Caki2 (cell line): Measurements from ENCODE around the gene RITA1. TPM values are rescaled to one million over a fixed set of nuclear protein-coding genes. Genes with fewer than 3 reads are reported as not detected.
"Not testable (repeated sequence)": the region's sequence is repeated elsewhere in the genome, so short reads cannot be mapped to it uniquely, and the experiment has no call there.

Experiments
- DNase-seq: peaks from one replicate; pipeline ENCODE4 v3.0.0-alpha.2; 2015; ENCODE audit warnings: low read depth
- in situ Hi-C: cut with HindIII; loops from 2 replicates; pipeline ENCODE4 v1.10.0; 2016; ENCODE audit warnings: low sequenced_read_pairs, low pct_unique_long_range_greater_than_20kb, mixed read lengths
- total RNA-seq: library from RNA; depleted of rRNA; stranded (reverse); fragments of >200 nt; shearing (Covaris generic); gene quantifications from 2 replicates; pipeline ENCODE4 v1.2.3, GENCODE V29; 2014; ENCODE audit warnings: low replicate concordance; rRNA removed

RITA1 gene
- total RNA-seq = 37.1 and 53.0 TPM in 2 replicates

- DNase-seq = peak; percentile 76
- in situ Hi-C loops = no loop called here
These were observed at the start of gene RITA1, which contains the start of gene DDX54 for GRCh38 chr12:113185180-113186032. TSS of gene RITA1 (plus strand) at chr12:113185721. CDS start at chr12:113186747, 1,026 bp downstream. TSS of gene DDX54 (minus strand) at chr12:113185478. CDS start at chr12:113185451, 27 bp downstream.

- DNase-seq = peak; percentile 87
- in situ Hi-C loops = no loop called here
These were observed 49.2 kb upstream of the RITA1 start for GRCh38 chr12:113136128-113136989.

GRCh38 chr12:113136990-113137511 lies 48.5 kb upstream of the RITA1 start:
- DNase-seq = no peak
- in situ Hi-C loops = no loop called here

- peak; percentile 42 for DNase-seq
- in situ Hi-C loops = no loop called here
These were observed 47.4 kb upstream of the RITA1 start for GRCh38 chr12:113137861-113138783.

- in situ Hi-C loops = no loop called here
- peak; percentile 74 for DNase-seq
These were observed 46.7 kb upstream of the RITA1 start for GRCh38 chr12:113138826-113139225.

- in situ Hi-C loops = no loop called here
- DNase-seq = no peak
These were observed 44.8 kb upstream of the RITA1 start for GRCh38 chr12:113140706-113141105.

- in situ Hi-C loops, DNase-seq: not testable (repeated sequence)
These were observed 43.8 kb upstream of the RITA1 start for GRCh38 chr12:113141716-113142115.

GRCh38 chr12:113142173-113142885 lies 43.2 kb upstream of the RITA1 start:
- in situ Hi-C loops = no loop called here
- DNase-seq = no peak

- in situ Hi-C loops = no loop called here
- DNase-seq = no peak
These were observed 42.6 kb upstream of the RITA1 start for GRCh38 chr12:113142886-113143332.

- no peak for DNase-seq
- in situ Hi-C loops = no loop called here
These were observed 41.6 kb upstream of the RITA1 start for GRCh38 chr12:113143959-113144358.

- in situ Hi-C loops = no loop called here
- DNase-seq = no peak
These were observed 40.7 kb upstream of the RITA1 start for GRCh38 chr12:113144806-113145205.

- in situ Hi-C loops = no loop called here
These were observed 39.6 kb upstream of the RITA1 start for GRCh38 chr12:113145720-113146551.

GRCh38 chr12:113146999-113147398 lies 38.5 kb upstream of the RITA1 start:
- no peak for DNase-seq
- in situ Hi-C loops = no loop called here

More at GRCh38 chr12:113145720-113146551, 39.6 kb upstream of the RITA1 start:
- DNase-seq = no peak

GRCh38 chr12:113149361-113150150 lies 36.0 kb upstream of the RITA1 start, which contains the start of gene CFAP73:
TSS of gene CFAP73 (plus strand) at chr12:113149724. CDS start at chr12:113149858, 134 bp downstream.
- DNase-seq = peak; percentile 94

GRCh38 chr12:113151655-113152054 lies 33.9 kb upstream of the RITA1 start:
- in situ Hi-C loops = no loop called here
- DNase-seq = no peak

More at GRCh38 chr12:113149361-113150150, 36.0 kb upstream of the RITA1 start, which contains the start of gene CFAP73:
- in situ Hi-C loops = no loop called here
